Stimulated activated CD8-positive, alpha-beta memory T cell treated with anti-CD3 and anti-CD28 coated beads, Interleukin-7, amount 100 ng/mL, for 24 hours (primary cell): ENCODE measurements around the gene XPO6.

Source experiments
- DNase-seq: peaks from one replicate; pipeline ENCODE4 v3.0.0-alpha.2; 2020; ENCODE audit warnings: low read depth

The XPO6 gene

GRCh38 chr16:28062261-28062846, 149.4 kb downstream of the XPO6 start:
- no peak for DNase-seq

GRCh38 chr16:28061352-28062101, 150.2 kb downstream of the XPO6 start:
- no peak for DNase-seq

- no peak for DNase-seq
Observed at GRCh38 chr16:28059841-28060575, 151.8 kb downstream of the XPO6 start.

GRCh38 chr16:28058839-28059589, 152.8 kb downstream of the XPO6 start:
- no peak for DNase-seq

- no peak for DNase-seq
Observed at GRCh38 chr16:28057949-28058348, 153.8 kb downstream of the XPO6 start.

- no peak for DNase-seq
Observed at GRCh38 chr16:28053461-28053860, 158.3 kb downstream of the XPO6 start.

GRCh38 chr16:28052274-28053128, 159.3 kb downstream of the XPO6 start:
- no peak for DNase-seq

- DNase-seq = no peak
Observed at GRCh38 chr16:28051486-28051885, 160.3 kb downstream of the XPO6 start.
